GM12878 (cell line): ENCODE measurements around the gene BICDL2. TPM values are rescaled to one million over a fixed set of nuclear protein-coding genes. Genes with fewer than 3 reads are reported as not detected.

ENCODE experiments used
- ATAC-seq: fragments of 200-7000 bp; cut with Tn5 transposase; 3 replicates; pipeline ENCODE4 v1.9.1; 2020; ENCODE audit warnings: mild to moderate bottlenecking, moderate library complexity
- BruUV-seq: library from RNA; stranded (reverse); fragments of 400-500 nt; replicated peaks from 2 replicates; lab custom pipeline; 2021; lab: Mats Ljungman, UMichigan
- CTCF ChIA-PET: fragments of 300-600 bp; sonication (Branson Sonifier 250); formaldehyde crosslinking; extraction: SDS; loops from one replicate; lab custom pipeline; 2021; ENCODE audit warnings: inconsistent platforms; lab: Yijun Ruan, JAX
- POLR2A ChIA-PET: fragments of 350-600 bp; formaldehyde crosslinking; extraction: SDS; loops from one replicate; lab custom pipeline; 2021; ENCODE audit warnings: inconsistent platforms; lab: Charles Lee
- RAD21 ChIA-PET: fragments of 300-600 bp; sonication (Branson Sonifier 250); formaldehyde crosslinking; loops from one replicate; lab custom pipeline; 2023; ENCODE audit warnings: antibody characterized with exemption; ENCODE audit not compliant: unreplicated experiment; lab: Charles Lee
- SMC1A ChIA-PET: fragments of 300-600 bp; sonication (Branson Sonifier 250); formaldehyde crosslinking; loops from one replicate; lab custom pipeline; 2023; ENCODE audit not compliant: unreplicated experiment, uncharacterized antibody; lab: Charles Lee
- DNase-seq: peaks from one replicate; pipeline ENCODE4 v3.0.0-alpha.2; 2011; ENCODE audit warnings: low read depth, low spot score
- FAIRE-seq: peaks from 3 replicates; lab custom pipeline; 2011; peaks lifted over from hg19 to GRCh38; lab: Jason Lieb, UNC
- H2AFZ ChIP-seq: 2 replicates; pipeline ENCODE4 v1.6.0; 2011; ENCODE audit warnings: low read depth, low read length, control low read depth; ENCODE audit not compliant: control insufficient read depth
- H3K27ac ChIP-seq: 2 replicates; pipeline ENCODE4 v1.5.1; 2011; ENCODE audit warnings: control low read depth; ENCODE audit not compliant: control insufficient read depth, insufficient read depth
- H3K27me3 ChIP-seq, 2 experiments: replicated peaks in 1 of 2; 2 replicates each; pipeline versions ENCODE4 v1.6.0 to v1.6.1; 2011; ENCODE audit warnings: low read length in 1 of 2; ENCODE audit not compliant: control insufficient read depth in 2 of 2, insufficient read depth in 2 of 2
- H3K36me3 ChIP-seq, 2 experiments: 2 replicates each; pipeline ENCODE4 v1.5.1; 2011; ENCODE audit warnings: low read length in 1 of 2; ENCODE audit not compliant: control insufficient read depth in 2 of 2, insufficient read depth in 2 of 2
- H3K4me1 ChIP-seq: 2 replicates; pipeline ENCODE4 v1.6.1; 2011; ENCODE audit warnings: mild to moderate bottlenecking, low read length, moderate library complexity, mixed read lengths; ENCODE audit not compliant: control insufficient read depth, insufficient read depth
- H3K4me2 ChIP-seq: 2 replicates; pipeline ENCODE4 v1.6.0; 2011; ENCODE audit warnings: control low read depth; ENCODE audit not compliant: control insufficient read depth, insufficient read depth
- H3K4me3 ChIP-seq: fragments of 200-600 bp; sonication (generic); 2 replicates; pipeline ENCODE4 v1.5.1; 2016
- H3K79me2 ChIP-seq: 2 replicates; pipeline ENCODE4 v1.6.0; 2011; ENCODE audit warnings: low read length; ENCODE audit not compliant: control insufficient read depth, insufficient read depth
- H3K9ac ChIP-seq: 2 replicates; pipeline ENCODE4 v1.8.0; 2011; ENCODE audit warnings: low read length, control low read depth, mixed read lengths; ENCODE audit not compliant: control insufficient read depth, insufficient read depth
- H3K9me3 ChIP-seq: replicated peaks from 3 replicates; pipeline ENCODE4 v1.5.1; 2011; ENCODE audit warnings: mild to moderate bottlenecking, low read length; ENCODE audit not compliant: control insufficient read depth, insufficient read depth
- H4K20me1 ChIP-seq: 2 replicates; pipeline ENCODE4 v1.6.0; 2011; ENCODE audit not compliant: control insufficient read depth, insufficient read depth
- CBFB ChIP-seq: IDR thresholded peaks from 2 replicates; pipeline ENCODE4 v1.6.1; 2016; ENCODE audit warnings: antibody characterized with exemption, low read depth
- CBX3 ChIP-seq: fragments of 200-600 bp; sonication (generic); IDR thresholded peaks from 2 replicates; pipeline ENCODE4 v1.6.1; 2016; ENCODE audit warnings: low read depth, borderline replicate concordance
- EGR1 ChIP-seq, 2 experiments: IDR thresholded peaks; 1 replicate in 1 of 2; 2 replicates in 1 of 2; pipeline ENCODE4 v1.6.1; 2011 to 2012; ENCODE audit warnings: low read depth in 2 of 2, low read length in 2 of 2, borderline replicate concordance in 1 of 2, mild to moderate bottlenecking in 1 of 2, moderate library complexity in 1 of 2
- FOS ChIP-seq: IDR thresholded peaks from 3 replicates; pipeline ENCODE4 v1.6.1; 2011; ENCODE audit warnings: borderline replicate concordance; ENCODE audit not compliant: insufficient read length; ENCODE audit errors: extremely low read depth
- HSF1 ChIP-seq: fragments of 150-350 bp; IDR thresholded peaks from 2 replicates; pipeline ENCODE4 v1.6.1; 2014; ENCODE audit warnings: mild to moderate bottlenecking, low read depth, low read length
- NR2C1 ChIP-seq: fragments of 450-650 bp; IDR thresholded peaks from 2 replicates; pipeline ENCODE4 v1.6.1; 2017; ENCODE audit warnings: antibody characterized with exemption, mild to moderate bottlenecking, moderate library complexity
- PKNOX1 ChIP-seq: fragments of 450-650 bp; IDR thresholded peaks from 2 replicates; pipeline ENCODE4 v1.6.1; 2016; ENCODE audit warnings: mild to moderate bottlenecking
- SP1 ChIP-seq: IDR thresholded peaks from one replicate; pipeline ENCODE4 v1.6.1; 2011; ENCODE audit warnings: low read depth, low read length
- STAT1 ChIP-seq: fragments of 450-650 bp; conservative IDR thresholded peaks from 2 replicates; pipeline ENCODE4 v1.6.1; 2014; ENCODE audit warnings: antibody characterized with exemption, mild to moderate bottlenecking
- TCF12 ChIP-seq: IDR thresholded peaks from 2 replicates; pipeline ENCODE4 v1.6.1; 2011; ENCODE audit warnings: low read depth, mild to moderate bottlenecking, low read length
- USF2 ChIP-seq: IDR thresholded peaks from 2 replicates; pipeline ENCODE4 v1.6.1; 2011; ENCODE audit warnings: low read depth, low read length, improper control_type of control experiment, borderline replicate concordance
- WGBS: methylation state at CpG from one replicate; pipeline ENCODE4 v1.1.6; 2016; ENCODE audit warnings: low lambda C conversion rate; ENCODE audit not compliant: insufficient replicate concordance, insufficient coverage; ENCODE audit errors: missing lambda C conversion rate; 5-methylcytosine and 5-hydroxymethylcytosine counted together
- in situ Hi-C: fragments of 300-500 bp; cut with MboI; formaldehyde crosslinking; loops from 9 replicates; pipeline ENCODE4 v1.14.3; 2018; ENCODE audit warnings: mixed read lengths
- intact Hi-C: fragments of 100-400 bp; cut with micrococcal nuclease; formaldehyde crosslinking; loops from one replicate; pipeline ENCODE4 v1.14.2; 2022; ENCODE audit not compliant: unreplicated experiment
- polyA plus RNA-seq, 11 experiments: library from polyadenylated mRNA; depleted of rRNA in 4 of 11; unstranded in 6 of 11; stranded (reverse) in 5 of 11; fragments of >200 nt; fragmentation: Nextera tagmentation in 4 of 11; fragmentation: Illumina TruSeq in 1 of 11; extraction: Ambion mirVana in 4 of 11; extraction: Trizol in 1 of 11; gene quantifications; 1 replicate in 1 of 11; 2 replicates in 10 of 11; pipeline versions ENCODE4 v1.2.1 to v1.2.3, GENCODE V29; 2011 to 2016; ENCODE audit warnings: inconsistent platforms in 2 of 11, missing spikeins in 2 of 11, low read depth in 1 of 11
- total RNA-seq, 4 experiments: library from RNA; depleted of rRNA in 3 of 4; stranded (reverse); fragments of >200 nt in 3 of 4; fragmentation: Illumina TruSeq in 1 of 4; extraction: Trizol in 1 of 4; gene quantifications; 2 replicates each; pipeline versions ENCODE4 v1.2.1 to v1.2.3, GENCODE V29; 2013 to 2021

The BICDL2 gene
- total and polyA plus RNA-seq, 10 of the 15 experiments (the other 5 are each of a cell fraction or from before 2014, with no cell fraction given), result not detected

- DNase-seq (no peak), FAIRE-seq (no peak), ATAC-seq (no peak)
- no TSS peak for BruUV-seq
- peaks cover 12% of the 10 kb centered on the region for H3K4me1 ChIP-seq
- ChIA-PET POLR2A (no interaction called here), SMC1A (no interaction called here), RAD21 (no interaction called here), CTCF (no interaction called here)
- WGBS, result 23% methylated on average over 14 of the region's 19 CpGs
- no peaks in the 10 kb centered on the region for H3K36me3 ChIP-seq
- in situ Hi-C loops (no loop called here), intact Hi-C loops (no loop called here)
- H3K79me2 ChIP-seq, result no peaks in the 10 kb centered on the region
- H3K27ac ChIP-seq, result no peak overlapping the region
- no peak overlapping the region for H3K9ac ChIP-seq
- H3K4me2 ChIP-seq, result no peak overlapping the region
- H2AFZ ChIP-seq, result no peak overlapping the region
- H3K9me3 ChIP-seq, result no peaks in the 10 kb centered on the region
- H3K4me3 ChIP-seq, result no peak overlapping the region
- no peak for TF ChIP-seq NR2C1
- no peak for TF ChIP-seq SP1
- no peak for TF ChIP-seq CBFB
- TF ChIP-seq CBX3, result no peak
- no peak for TF ChIP-seq PKNOX1
- no peak for TF ChIP-seq HSF1
- no peak for TF ChIP-seq USF2
- no peak for TF ChIP-seq STAT1
- no peak for TF ChIP-seq TCF12
- TF ChIP-seq FOS, result no peak
- TF ChIP-seq EGR1 (IDR thresholded peaks at IDR 0.05; ENCODE audit: borderline replicate concordance in 1 of 2, low read depth in 2 of 2, low read length in 2 of 2), result no peak
- peaks cover 0 to 17% of the 10 kb centered on the region in 2 experiments for H3K27me3 ChIP-seq
- H4K20me1 ChIP-seq, result no peaks in the 10 kb centered on the region
These were observed 24.5 kb downstream of the BICDL2 start for GRCh38 chr16:3012246-3012645.
